ENCODE measurements around the gene C4orf54.

The C4orf54 gene

DNA sequence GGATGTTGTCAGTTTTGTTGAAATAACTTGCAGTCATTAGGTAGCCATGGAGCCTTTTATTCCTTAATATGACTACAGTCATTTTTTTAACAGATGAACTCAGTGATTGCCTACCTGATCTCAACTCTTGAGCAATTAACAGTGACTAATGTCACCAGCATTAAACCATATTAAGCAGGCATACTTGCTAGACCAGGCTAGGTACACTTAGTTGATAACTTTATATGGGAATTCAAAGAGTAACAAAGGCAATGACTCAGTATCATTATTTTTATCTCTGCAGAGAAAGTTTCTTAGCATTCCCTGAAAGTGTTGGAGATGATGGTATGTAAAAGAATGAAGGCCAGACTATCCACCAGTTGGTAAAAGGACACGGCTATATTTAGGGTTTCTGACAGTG lies at the start of gene C4orf54:
Gene C4orf54 (minus strand): TSS at position 31 of the 400 bp plus-strand sequence. CDS start 3,180 bp downstream, outside the sequence.
- TF ChIP-seq, protein P1, sequence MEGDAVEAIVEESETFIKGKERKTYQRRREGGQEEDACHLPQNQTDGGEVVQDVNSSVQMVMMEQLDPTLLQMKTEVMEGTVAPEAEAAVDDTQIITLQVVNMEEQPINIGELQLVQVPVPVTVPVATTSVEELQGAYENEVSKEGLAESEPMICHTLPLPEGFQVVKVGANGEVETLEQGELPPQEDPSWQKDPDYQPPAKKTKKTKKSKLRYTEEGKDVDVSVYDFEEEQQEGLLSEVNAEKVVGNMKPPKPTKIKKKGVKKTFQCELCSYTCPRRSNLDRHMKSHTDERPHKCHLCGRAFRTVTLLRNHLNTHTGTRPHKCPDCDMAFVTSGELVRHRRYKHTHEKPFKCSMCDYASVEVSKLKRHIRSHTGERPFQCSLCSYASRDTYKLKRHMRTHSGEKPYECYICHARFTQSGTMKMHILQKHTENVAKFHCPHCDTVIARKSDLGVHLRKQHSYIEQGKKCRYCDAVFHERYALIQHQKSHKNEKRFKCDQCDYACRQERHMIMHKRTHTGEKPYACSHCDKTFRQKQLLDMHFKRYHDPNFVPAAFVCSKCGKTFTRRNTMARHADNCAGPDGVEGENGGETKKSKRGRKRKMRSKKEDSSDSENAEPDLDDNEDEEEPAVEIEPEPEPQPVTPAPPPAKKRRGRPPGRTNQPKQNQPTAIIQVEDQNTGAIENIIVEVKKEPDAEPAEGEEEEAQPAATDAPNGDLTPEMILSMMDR (conservative IDR thresholded peaks at IDR 0.05), result no peak
- H3K27ac ChIP-seq, result no peak within 1 kb of the TSS

GRCh38 chr4:99705891-99706290 lies 48.3 kb upstream of the C4orf54 start:
- TF ChIP-seq, protein P1 (conservative IDR thresholded peaks at IDR 0.05), result no peak
- no peak overlapping the region for H3K27ac ChIP-seq

DNA sequence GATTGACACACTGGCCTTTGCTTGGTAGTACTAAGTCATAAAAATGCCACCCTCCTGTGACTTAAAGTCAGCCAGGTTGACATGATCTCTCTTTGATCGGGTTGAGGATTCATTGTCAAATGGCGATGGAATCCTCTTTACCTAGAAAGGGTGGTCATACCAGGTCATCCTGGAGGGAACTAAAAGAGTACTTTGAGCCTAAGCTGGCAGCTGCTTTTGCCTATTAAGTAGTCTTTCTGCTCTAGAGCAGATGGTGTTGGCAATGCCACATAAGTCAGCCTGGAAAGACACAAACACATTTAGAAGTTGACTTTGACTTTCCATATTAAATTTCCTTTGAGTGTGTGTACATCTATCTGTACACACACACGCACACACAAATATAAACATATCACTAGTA lies 39.2 kb upstream of the C4orf54 start:
- TF ChIP-seq, protein P1 (conservative IDR thresholded peaks at IDR 0.05), result no peak
- H3K27ac ChIP-seq, result no peak overlapping the region

- TF ChIP-seq, protein P1 (conservative IDR thresholded peaks at IDR 0.05), result no peak
- H3K27ac ChIP-seq, result no peak overlapping the region
Measured at GRCh38 chr4:99693140-99693539, 35.5 kb upstream of the C4orf54 start.

GRCh38 chr4:99690990-99691389 lies 33.4 kb upstream of the C4orf54 start:
- TF ChIP-seq, protein P1 (conservative IDR thresholded peaks at IDR 0.05), result no peak
- H3K27ac ChIP-seq, result no peak overlapping the region

DNA sequence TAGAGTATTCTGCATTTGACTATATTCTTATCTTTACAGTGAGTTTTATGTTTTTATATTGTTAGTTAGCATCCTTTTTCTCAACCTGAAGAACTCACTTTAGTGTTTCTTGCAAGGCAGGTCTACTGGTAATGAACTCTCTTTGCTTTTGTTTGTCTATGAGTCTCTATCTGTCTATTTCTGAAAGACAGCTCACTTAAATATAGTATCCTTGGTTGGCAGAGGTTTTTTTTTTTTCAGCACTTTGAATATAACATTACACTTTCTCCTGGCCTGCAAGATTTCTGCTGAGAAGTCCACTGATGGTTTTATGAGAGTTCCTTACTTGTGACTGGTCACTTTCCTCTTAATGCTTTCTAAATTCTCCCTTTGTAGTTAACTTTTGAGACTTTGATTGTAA lies 32.8 kb upstream of the C4orf54 start:
- no peak overlapping the region for H3K27ac ChIP-seq
- TF ChIP-seq, protein P1 (conservative IDR thresholded peaks at IDR 0.05), result no peak

DNA sequence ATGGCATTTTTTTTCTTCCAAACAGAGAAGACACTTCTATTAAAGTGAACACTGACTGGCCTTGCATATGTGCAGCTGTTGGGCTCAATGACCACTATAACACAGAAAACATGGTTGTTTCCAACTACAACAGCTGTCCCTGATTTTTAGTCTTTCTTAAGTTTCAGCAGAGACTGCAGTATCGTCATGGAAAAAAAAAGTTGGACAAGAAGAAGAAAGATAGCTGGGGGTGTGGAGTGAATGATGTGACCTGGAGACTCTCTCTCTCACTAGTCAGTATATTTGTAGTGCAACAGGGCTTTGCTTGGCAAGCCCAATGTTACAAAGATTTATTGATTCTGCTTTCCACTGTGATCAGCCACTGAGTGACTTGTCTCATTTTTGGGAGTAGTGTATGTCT lies 29.5 kb upstream of the C4orf54 start:
- TF ChIP-seq, protein P1 (conservative IDR thresholded peaks at IDR 0.05), result no peak
- no peak overlapping the region for H3K27ac ChIP-seq
